GM19395 (cell line): ENCODE results near the gene GCHFR.
A peak's percentile ranks its signal among the peaks of the same experiment; 100 is the strongest.

Source experiments
- ATAC-seq: cut with Tn5 transposase; IDR thresholded peaks from one replicate; pipeline ENCODE4 v1.9.1; 2021; ENCODE audit warnings: mild to moderate bottlenecking, moderate library complexity; ENCODE audit not compliant: unreplicated experiment

GCHFR gene

DNA sequence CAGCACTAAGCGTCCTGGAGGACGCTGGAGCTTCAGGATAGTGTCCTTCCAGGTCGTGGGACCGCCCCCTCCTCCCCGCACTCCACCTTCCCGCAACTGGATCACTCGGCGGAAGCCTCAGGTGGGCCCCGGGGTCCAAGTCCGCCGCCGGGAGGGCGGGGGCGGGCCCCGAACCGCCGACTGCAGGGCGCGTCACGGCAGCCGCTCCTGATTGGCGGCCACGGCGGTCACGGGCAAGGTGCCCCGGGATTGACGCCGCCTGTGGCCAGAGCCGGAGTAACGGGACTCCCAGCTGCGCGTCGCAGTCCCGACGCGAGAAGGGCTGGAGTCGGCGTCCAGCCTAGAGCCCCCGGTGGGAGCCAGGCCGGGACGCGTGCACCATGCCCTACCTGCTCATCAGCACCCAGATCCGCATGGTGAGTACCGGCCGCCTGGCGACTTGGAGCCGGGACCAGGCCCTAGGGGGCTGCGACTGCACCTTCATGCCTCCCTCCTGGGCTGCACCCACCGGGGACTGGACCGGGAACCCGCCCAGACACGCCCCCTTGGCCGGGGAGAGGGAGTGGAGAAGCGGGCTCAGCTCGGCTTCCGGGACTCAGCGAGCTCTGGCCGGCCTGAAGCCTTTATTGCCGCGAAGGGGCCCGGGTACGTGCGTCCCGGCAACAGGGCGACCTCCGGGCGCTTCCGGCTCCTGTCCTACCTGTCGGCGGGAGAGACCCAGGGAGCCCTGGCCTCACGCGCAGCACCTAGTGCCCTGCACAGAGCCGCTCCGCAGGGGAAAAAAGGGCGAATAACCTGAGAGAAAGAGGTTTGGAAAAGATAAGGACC lies at the start of gene GCHFR:
Gene GCHFR, plus strand, starts transcription at position 268 of the 828 bp plus-strand sequence. Its CDS starts 113 bp downstream, at position 381.
- peak; percentile 45 for ATAC-seq

GRCh38 chr15:40714144-40714543 lies 49.7 kb upstream of the GCHFR start:
- no peak for ATAC-seq

DNA sequence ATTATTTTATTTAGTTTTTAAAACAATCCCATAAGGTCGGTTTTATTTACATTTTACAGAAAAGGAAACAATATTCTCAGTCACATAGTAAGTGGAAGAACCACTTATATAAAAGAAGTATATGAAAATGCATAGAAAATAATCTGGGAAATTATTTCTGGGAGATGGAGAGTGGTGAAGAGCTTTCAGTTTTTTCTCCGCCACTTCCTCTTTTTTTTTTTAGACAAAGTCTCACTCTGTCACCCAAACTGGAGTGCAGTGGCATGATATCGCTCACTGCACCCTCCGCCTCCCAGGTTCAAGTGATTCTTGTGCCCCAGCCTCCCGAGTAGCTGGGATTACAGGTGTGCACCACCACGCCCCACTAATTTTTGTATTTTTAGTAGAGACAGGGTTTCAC lies 47.7 kb upstream of the GCHFR start:
- no peak for ATAC-seq

DNA sequence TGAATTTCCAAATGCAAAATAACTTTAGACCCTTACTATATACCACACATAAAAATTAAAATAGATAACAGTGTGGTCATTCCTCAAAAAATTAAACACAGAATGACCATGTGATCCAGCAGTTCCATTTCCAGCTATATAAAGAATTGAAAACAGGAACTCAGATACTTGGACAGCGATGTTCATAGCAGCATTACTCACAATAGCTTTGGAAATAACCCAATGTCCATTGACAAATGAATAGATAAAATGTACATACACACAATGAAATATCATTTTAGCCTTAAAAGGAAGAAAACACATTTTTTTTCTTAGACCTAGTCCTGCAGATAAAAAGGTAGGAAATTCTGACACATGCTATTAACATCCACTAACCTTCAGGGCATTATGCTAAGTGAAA lies 42.2 kb upstream of the GCHFR start:
- no peak for ATAC-seq

DNA sequence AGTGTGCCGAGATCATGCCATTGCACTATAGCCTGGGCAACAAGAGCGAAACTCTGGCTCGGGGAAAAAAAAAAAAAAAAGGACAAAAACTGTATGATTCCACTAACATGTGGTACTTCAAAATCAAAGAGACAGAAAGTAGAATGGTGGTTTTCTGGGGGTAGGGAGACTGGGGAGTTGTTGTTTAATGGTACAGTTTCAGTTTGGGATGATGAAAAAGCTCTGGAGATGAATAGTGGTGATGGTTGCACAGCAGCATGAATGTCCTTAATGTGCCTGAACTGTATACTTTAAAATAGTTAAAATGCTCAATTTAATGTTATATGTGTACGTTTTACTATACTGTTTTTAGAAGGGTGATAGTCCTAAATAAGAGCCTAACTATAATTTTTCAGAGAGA lies 41.5 kb upstream of the GCHFR start:
- ATAC-seq: no peak

DNA sequence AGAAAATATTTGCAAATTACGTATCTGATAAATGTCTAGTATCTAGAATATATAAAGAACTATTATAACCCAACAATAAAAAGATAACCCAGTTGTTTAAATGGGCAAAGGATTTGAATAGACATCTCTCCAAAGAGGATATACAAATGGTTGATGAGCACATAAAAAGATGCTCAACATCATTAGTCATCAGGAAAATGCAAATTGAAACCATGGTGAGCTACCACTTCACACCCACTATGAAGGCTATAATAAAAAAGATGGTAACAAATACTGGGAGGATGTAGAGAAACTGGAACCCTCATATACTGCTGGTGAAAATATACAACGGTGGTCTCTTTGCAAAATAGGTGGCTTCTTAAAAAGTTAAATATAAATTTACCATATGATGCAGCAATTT lies 40.9 kb upstream of the GCHFR start:
- ATAC-seq: no peak

DNA sequence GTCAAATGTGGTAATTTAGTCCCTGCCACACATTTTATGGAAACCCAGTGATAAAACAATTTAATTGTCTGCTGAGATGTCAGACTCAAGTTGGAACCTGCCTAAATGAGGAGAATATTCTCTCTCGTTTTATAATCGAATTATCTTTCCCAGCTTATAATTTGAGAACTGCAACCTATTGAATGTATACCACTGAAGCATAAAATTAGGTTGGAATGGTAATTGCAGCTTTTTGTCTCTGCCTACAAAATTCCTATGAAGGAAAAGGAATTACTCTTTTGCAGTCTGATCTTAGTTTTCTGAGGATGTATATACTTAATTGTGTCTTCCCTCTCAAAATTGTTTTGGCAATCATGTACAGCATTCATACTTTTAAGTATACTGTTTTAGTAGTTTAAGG lies 39.9 kb upstream of the GCHFR start:
- ATAC-seq: no peak

- no peak for ATAC-seq
Measured at GRCh38 chr15:40731034-40731433, 32.8 kb upstream of the GCHFR start.

- no peak for ATAC-seq
Measured at GRCh38 chr15:40736575-40736974, 27.3 kb upstream of the GCHFR start.

GRCh38 chr15:40737048-40737447 lies 26.8 kb upstream of the GCHFR start:
- ATAC-seq: no peak

GRCh38 chr15:40739047-40739446 lies 24.8 kb upstream of the GCHFR start:
- no peak for ATAC-seq

DNA sequence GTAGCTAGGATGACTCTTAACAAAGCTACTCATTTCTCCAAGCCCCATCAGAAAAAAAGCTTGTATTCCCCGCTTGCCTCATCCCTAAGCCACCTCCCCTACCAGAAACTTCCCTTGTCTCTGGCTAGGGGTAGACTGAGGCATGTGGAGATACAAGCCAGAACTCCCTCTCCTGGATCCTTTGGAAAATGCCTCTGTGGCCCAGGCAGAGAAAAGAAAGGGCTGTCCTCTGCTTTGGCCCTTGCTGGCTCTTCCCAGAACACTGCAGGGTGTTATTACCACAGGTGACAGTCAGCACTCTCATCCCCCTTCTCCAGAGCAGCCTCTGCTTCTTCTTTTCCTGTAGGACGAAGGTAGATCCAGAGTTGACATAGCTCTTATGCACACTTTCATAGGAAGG lies 24.0 kb upstream of the GCHFR start:
- no peak for ATAC-seq

- ATAC-seq: no peak
Measured at GRCh38 chr15:40743485-40743901, 20.4 kb upstream of the GCHFR start.

DNA sequence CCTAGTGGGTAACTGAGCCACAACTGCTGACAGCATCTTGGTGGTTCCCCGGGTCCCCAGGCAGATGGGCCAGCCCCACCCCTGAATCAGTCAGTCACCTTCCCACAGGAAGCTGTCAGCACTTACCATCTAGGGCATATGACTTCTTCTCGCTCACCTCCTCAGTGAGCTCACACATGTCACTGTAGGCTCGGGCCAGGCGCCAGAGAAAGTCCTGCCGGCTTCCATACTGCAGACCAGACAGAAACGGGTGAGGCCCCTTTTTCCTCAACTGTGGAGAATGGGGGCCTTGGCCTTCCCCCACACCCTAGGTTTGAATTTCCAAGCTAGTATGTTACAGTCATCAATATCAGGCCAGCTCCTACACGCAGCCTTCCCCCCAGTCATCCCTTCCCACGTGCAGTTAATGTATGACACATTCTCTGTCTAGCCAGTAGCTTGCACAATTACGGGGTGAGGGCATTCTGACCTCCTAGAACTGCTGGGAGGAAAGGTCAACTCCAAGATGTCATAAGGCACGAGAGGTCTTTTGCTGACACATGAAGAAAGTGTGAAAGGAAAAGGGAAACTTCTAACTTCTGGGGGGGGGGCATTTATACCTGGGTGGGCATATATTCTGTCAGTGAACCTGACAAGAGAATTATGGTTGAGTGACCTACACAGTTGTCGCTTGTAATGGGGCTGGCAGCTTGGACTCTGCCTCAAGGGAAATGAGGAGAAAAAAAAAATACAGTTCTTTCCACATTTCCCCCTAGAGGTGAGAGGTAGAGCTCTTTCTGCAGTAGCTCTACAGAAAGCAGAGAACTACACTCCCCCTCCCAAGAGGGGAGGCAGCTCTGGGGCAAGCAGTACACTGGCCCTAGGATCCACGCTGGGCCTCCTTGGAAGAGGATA lies 19.7 kb upstream of the GCHFR start:
- ATAC-seq: no peak

DNA sequence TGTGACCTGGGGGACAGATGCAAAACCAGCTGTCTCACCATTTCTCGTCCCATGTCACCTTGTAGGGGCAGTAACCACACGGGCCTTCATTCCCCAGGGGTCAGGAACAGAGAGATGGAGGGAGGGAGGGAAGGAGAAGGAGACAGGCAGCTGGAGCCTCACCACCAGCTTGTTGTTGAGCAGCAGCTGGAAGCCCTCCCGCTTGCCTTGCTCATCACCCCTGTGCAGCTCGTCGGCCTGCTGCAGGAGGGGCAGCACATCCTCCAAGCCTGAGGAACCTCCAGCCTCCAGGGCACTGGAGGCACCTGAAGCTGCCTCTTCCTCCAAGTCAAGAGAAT lies 19.1 kb upstream of the GCHFR start:
- ATAC-seq: no peak

GRCh38 chr15:40746916-40747418 lies 16.9 kb upstream of the GCHFR start:
- no peak for ATAC-seq

DNA sequence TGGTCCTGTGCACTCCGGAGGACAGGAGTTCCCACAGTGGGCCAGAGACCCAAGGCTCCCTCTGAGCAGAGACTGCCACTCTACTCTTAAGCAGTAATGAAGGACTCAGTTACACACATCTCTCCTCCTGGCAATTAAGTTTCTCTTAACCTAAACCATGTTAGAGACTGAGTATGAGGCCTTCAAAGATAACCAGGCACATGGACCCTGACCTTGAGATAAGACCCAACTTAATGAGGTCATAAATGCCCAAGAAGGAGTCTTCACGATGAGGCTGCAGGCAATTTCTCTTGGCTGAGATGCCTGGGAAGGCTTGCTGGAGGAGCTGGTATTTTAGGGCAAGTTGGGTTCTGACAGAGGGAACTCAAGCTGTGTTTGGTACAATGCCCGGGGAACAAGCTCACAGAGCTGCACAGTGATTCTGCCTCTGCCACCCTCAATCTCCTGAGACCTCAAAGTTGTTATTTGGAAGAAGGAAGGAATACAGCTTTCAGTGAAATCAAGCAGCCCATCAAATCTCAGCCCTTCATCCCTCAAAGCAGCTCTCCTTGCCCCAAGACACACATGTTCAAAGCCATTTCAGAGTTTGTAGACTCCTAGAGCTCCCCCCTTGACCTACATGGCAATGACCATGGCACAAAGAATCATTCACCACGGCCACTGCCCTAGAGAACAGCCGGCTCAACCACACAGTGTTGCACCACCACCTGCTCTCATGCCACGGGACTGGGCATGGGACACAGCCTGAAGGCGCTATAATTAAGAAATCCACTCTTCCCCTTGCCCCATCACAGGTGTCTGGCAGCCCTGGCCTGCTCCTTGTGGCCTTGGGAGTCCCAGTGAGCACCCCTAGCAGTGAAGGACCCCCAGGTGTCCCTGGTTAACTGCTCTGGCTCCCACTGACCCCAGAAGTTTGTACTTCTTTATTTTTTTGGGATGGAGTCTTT lies 15.9 kb upstream of the GCHFR start:
- ATAC-seq: no peak

GRCh38 chr15:40749151-40749630 lies 14.7 kb upstream of the GCHFR start:
- ATAC-seq: no peak

DNA sequence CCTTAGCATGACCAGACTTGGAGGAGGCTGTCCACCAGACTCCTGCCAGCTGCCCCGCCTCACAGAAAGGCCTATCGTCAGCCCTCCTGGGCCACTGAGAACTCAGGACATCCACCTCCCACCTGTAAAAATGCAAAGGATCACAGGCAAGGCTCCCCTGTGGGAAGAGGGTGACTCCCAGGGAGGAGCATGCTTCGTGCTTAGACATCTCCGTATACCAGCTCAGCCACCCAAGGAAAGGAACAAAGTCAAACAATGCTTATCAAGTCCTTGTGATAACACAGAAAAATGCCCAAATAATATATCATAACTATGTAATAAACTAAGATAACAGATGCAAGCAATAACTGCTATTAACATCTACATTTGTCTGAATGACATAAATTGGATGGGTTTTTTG lies 13.0 kb upstream of the GCHFR start:
- no peak for ATAC-seq

DNA sequence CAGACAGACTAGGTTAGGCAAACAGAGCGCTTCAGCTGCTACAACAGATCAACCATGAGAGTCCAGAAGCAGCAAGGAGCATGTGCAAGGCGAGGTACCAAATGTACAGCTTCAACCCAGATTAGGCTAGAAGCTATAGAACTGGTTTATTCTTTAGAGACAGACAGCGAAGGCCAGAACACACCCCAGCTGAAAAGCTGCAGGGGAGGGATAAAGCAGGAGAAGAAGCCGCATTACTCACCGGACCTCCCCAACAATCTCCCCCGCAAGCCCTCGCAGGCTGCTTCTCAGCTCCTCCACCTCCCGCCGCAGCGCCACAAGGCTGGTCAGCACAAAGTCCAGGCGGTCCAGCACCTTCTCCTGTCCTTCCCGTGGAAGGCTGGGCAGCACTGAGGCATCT lies 12.1 kb upstream of the GCHFR start:
- no peak for ATAC-seq

DNA sequence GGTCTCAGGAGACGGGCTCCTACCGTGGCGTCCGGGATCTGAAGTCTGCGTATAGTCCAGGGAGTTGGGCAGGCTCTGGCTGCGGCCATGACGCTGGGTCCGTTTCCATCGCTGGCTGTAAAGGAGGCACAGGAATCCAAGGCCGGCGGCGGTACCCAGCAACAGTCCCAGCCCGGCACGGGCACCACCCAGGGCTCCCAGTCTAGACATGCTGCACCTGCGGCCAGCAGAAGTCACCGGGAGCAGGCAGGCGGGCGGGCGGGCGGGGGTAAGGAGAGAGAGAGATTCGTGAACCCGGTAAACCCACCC lies 9.3 kb upstream of the GCHFR start:
- peak; percentile 13 for ATAC-seq
